CD4-positive, alpha-beta T cell treated with Interleukin-4 for 1 hour (primary cell): ENCODE results near the gene TTF2.

Source experiments
- DNase-seq, 2 donors: peaks; one replicate each; pipeline ENCODE4 v3.0.0-alpha.2; 2020 to 2022

Gene TTF2

DNA sequence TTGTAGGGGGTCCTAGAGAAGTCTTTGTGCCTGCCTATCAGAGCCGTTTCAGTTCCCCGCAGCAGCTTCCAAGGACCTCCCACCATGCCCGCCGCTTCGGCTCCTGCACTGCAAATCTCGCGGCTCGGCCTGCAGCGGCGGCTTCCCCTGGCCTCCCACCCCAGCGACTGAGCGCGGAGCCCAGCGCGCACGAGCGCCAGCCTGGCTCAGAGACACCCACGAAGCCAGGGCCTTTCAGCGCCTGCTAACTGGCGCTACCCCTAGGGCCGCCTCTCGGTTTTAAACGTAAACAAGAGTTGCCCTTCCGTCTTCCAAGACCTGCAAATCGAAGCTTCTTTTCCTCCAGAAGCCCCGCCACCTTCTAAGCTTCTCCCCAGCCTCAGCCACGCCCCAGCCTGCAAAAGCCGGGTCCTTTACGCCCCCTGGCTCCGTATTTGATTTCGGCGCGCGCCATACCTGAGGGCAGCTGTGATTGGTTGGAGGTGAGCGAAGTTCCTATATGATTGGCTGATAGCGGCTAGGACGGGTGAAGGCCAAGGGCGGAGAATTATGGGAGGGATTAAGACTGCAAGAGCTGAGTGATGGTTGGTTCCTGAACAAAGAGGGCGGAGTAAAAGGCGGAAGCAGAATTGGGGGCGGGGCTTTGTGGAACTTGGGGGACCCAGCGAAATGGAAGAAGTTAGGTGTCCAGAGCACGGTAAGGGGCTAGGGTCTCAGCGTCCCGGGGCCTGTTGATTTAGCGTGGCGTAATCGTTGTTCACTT, at the start of gene TTF2:
TTF2 (plus strand) TSS at position 649 of the 763 bp plus-strand sequence; CDS start at position 670, 21 bp downstream.
- peak; percentile 97 to 99 for DNase-seq

DNA sequence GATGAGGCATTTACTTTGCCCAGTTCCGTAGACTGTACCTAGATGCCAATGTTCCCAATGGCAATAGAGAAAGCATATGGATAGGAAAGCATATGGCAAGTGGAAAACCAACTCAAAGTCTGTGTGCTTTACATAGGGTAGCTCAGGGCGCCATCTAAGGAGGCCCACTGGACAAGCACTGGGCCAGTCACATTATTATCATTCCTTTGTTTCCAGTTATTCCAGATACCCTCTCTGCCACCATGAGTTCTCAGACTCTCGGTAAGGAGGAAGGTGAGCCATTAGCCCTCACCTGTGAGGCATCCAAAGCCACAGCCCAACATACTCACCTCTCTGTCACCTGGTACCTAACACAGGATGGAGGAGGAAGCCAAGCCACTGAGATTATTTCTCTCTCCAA, 48.8 kb upstream of the TTF2 start:
- no peak for DNase-seq

- DNase-seq = no peak
These were observed 46.7 kb upstream of the TTF2 start for GRCh38 chr1:117013309-117013858.

DNA sequence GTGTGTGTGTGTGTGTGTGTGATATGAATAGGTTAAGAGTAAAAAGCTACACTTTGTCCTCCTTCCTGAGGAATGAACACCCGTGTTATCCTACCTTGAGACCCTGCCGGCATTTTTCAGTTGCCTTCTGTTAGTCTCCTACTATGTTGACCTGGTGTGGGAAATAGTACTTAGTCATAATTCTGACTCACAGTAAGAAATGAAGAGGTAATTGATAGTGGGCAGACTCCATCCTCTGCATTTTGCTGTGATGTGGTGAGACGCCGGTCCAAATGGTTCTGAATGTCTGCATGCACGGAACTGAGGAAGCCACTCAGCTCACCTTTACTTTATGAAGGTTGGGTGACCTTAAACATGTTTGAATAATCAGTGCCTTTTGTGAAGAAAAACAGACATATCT, 45.9 kb upstream of the TTF2 start:
- DNase-seq = no peak

- DNase-seq = no peak
These were observed 44.4 kb upstream of the TTF2 start for GRCh38 chr1:117015724-117016123.

GRCh38 chr1:117017062-117017461, 43.1 kb upstream of the TTF2 start:
- DNase-seq = no peak

GRCh38 chr1:117017648-117018047, 42.5 kb upstream of the TTF2 start:
- no peak for DNase-seq

GRCh38 chr1:117020526-117021156, 39.5 kb upstream of the TTF2 start:
- DNase-seq = no peak

- DNase-seq = no peak
These were observed 38.0 kb upstream of the TTF2 start for GRCh38 chr1:117022114-117022513.

- no peak for DNase-seq
These were observed 34.6 kb upstream of the TTF2 start for GRCh38 chr1:117025568-117025967.

GRCh38 chr1:117026361-117026760, 33.8 kb upstream of the TTF2 start:
- DNase-seq = no peak

DNA sequence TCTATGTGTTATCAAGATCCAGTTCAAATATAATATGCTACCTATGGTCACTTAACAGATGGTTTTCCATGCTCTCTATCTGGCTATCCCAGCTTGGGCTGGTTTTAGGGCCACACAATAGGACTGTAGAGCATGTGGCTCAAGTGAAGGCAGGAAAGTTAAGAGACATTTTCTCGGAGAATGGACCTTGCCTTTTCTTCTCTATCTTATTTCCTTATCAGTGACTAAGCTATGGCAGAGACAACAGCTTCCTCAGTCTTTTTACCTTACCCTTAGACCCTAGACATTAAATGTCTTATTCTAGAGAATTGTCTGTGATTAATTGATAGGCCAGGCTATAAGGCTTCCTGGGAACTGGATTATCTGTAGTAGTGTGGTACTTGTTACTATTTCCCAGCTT, 30.4 kb upstream of the TTF2 start:
- no peak for DNase-seq

GRCh38 chr1:117030271-117030877, 29.8 kb upstream of the TTF2 start:
- DNase-seq = no peak

DNA sequence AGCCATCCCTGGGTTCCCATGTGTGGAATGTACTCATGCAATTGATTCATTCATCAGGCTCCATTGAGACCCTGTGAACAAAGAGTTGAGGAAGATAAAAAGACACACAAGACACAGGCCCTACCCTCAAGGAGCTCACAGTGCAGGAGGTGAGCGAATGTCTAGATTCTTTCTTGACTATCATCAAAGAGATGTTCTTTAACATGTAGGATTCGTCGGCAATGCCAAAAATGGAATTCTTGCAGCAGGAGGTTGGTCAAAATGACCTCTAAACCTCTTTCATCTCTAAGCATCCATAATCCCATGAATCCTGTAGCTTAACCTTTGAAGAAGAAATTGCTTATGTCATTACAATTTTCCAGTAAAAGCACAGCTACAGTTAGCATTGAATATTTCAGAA, 27.9 kb upstream of the TTF2 start:
- no peak for DNase-seq

GRCh38 chr1:117032681-117033539, 27.2 kb upstream of the TTF2 start:
- no peak for DNase-seq

DNA sequence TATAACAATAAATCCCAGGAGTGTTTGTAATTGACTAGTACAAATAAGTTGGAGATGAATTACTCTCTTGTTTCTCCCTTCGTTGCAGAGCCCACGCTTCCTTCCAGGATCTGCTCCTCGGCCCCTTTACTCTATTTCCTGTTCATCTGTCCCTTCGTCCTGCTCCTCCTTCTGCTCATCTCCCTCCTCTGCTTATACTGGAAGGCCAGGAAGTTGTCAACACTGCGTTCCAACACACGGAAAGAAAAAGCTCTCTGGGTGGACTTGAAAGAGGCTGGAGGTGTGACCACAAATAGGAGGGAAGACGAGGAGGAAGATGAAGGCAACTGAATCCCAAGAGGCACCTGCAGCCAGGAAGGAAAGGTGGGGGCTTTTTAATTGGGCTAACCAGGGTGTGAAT, 26.4 kb upstream of the TTF2 start:
- no peak for DNase-seq

- no peak for DNase-seq
These were observed 25.3 kb upstream of the TTF2 start for GRCh38 chr1:117034791-117035290.

GRCh38 chr1:117036018-117036461, 24.1 kb upstream of the TTF2 start:
- no peak for DNase-seq

DNA sequence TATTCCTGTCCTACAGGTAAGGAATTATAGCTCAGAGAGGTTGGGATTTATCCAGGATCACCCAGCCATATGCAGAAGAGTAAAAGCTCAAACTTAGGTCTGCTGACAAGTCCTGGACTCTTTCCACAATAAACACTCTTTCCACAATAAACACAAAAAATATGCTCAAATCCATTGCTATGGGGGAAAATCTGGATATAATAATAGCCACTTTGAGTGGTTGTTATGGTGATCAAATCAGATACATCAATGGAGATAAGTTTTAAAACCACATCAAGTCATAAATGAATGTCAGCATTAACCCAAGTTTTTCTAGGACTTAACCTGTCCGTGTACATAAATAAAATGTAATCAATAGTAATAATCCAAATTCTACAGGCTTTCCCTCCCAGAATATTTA, 22.3 kb upstream of the TTF2 start:
- no peak for DNase-seq

DNA sequence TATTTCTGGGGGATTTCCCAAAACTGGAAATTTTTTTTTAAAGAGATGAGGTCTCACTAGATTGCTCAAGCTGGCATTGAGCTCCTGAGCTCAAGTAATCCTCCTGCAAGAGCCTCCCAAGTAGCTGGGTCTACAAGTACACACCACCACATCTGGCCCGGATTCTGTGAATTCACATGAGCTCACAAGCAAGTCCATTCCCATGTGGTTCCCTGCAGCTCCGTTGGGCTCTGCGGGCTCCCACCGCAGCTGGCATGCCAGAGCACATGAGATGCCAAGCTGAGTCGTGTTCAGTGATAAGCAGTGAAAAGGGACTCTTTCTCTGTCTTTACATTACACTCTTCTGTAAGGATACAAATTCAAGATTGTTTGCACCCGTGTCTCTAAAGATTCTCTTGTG, 21.9 kb upstream of the TTF2 start:
- DNase-seq = no peak

GRCh38 chr1:117044217-117044616, 15.9 kb upstream of the TTF2 start:
- no peak for DNase-seq

DNA sequence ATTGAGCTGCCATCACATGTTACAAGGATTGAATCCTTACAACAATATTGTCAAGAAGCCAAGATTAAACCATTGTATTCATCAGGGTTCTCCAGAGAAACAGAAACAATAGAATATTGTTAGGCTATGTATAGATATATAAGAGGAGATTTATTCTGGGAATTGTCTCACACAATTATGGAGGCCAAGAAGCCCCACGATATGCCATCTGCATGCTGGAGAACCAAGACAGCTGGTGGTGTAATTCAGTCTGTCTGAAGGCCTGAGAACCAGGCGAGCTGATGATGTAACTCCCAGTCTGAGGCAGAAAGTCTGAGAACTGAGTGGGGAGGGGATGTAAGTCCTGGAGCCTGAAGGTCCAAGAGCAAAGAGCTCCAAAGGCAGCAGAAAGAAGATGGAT, 14.5 kb upstream of the TTF2 start:
- DNase-seq = no peak

DNA sequence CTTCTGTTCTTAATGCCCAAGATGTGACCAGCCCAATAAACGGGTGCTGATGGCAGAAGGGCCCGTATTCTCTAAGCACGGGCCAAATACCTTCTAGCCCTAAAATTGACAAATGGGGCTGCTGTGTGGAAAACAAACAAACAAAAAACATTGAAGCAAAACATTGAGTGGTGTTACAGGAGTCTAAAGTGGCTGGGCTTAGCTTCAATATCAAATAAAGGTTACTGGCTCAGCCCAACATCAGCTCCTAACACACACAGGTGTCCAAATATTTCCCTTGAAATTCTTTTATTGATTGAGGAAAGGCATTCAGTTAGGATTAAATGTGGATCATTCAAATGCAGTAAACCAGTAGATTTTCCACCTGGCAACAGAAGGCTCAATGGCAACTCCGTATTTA, 13.3 kb upstream of the TTF2 start:
- DNase-seq = no peak
